HepG2 (cell line): ENCODE data around the gene PSMA2.

ENCODE experiments used
- FOSL1 ChIP-seq: sonication (generic); formaldehyde crosslinking; IDR thresholded peaks from 2 replicates; pipeline ENCODE4 v1.9.0; 2021; ENCODE audit warnings: missing genetic modification reagents, borderline replicate concordance
- POLR2A ChIP-seq, 2 experiments: IDR thresholded peaks; 2 replicates each; pipeline ENCODE4 v1.6.1; 2011; ENCODE audit warnings: low read depth in 2 of 2, low read length in 2 of 2, mild to moderate bottlenecking in 1 of 2, moderate library complexity in 1 of 2; ENCODE audit not compliant: insufficient read depth in 1 of 2
- SUZ12 ChIP-seq: fragments of 150-350 bp; IDR thresholded peaks from 2 replicates; pipeline ENCODE4 v1.6.1; 2014; ENCODE audit warnings: low read depth, low read length
- U2AF1 ChIP-seq: fragments of 200-400 bp; formaldehyde crosslinking; optimal IDR thresholded peaks from 2 replicates; pipeline ENCODE3; 2017; ENCODE audit warnings: mild to moderate bottlenecking, low read depth, low read length
- TF ChIP-seq, protein P1 (sequence below): sonication (generic); formaldehyde crosslinking; IDR thresholded peaks from 2 replicates; pipeline ENCODE4 v1.4.0; 2020; ENCODE audit warnings: low read depth, mild to moderate bottlenecking, missing genetic modification reagents

DNA sequence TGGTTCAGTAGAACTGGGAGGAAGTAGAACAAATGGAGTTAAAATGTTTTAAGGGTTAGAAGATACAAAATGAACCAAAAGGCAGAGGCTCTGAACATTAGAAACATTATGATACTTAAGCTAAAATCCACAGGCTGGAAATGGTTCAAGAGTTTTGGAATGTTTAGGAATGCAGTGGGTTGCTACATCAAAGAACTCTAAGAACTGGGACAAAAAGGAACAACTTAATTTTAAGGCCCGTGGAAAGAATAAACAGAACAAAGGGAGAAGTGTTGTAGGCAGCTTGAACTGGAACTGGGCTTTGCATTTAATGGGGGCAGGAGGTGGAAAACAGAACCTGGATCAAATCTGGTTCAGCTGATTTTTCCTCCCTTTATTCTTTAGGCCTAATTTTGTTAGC is 16.6 kb downstream of the PSMA2 start:
- TF ChIP-seq POLR2A (IDR thresholded peaks at IDR 0.05; ENCODE audit: insufficient read depth in 1 of 2, low read depth in 2 of 2, low read length in 2 of 2): no peak
- TF ChIP-seq SUZ12: no peak
- TF ChIP-seq, protein P1, sequence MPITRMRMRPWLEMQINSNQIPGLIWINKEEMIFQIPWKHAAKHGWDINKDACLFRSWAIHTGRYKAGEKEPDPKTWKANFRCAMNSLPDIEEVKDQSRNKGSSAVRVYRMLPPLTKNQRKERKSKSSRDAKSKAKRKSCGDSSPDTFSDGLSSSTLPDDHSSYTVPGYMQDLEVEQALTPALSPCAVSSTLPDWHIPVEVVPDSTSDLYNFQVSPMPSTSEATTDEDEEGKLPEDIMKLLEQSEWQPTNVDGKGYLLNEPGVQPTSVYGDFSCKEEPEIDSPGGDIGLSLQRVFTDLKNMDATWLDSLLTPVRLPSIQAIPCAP: no peak
- no peak for TF ChIP-seq U2AF1
- TF ChIP-seq FOSL1 (CRISPR knock-in tag): no peak
